ENCODE results near the gene RIPPLY3.
"Not testable (repeated sequence)": the region's sequence is repeated elsewhere in the genome, so short reads cannot be mapped to it uniquely, and the experiment has no call there.

- TF ChIP-seq CTCF (IDR thresholded peaks at IDR 0.05); EZH2 (IDR thresholded peaks at IDR 0.05; ENCODE audit: borderline replicate concordance, insufficient read depth, low read depth, low read length, poor library complexity, severe bottlenecking): not testable (repeated sequence)
These were observed 3.7 kb upstream of the RIPPLY3 start for GRCh38 chr21:37002851-37003250.
